Activated CD4-positive, alpha-beta memory T cell treated with anti-CD3 and anti-CD28 coated beads, Interleukin-2, amount 10 ng/mL, durations not matched to agents 7 days and 5 days (primary cell): ENCODE measurements around the gene SCCPDH. TPM values are rescaled to one million over a fixed set of nuclear protein-coding genes. Genes with fewer than 3 reads are reported as not detected.
"Not testable (repeated sequence)": the region's sequence is repeated elsewhere in the genome, so short reads cannot be mapped to it uniquely, and the experiment has no call there.

Experiments
- CTCF ChIA-PET: fragments of 350-600 bp; sonication (Branson Sonifier 250); formaldehyde crosslinking; loops from one replicate; lab custom pipeline; 2021; ENCODE audit warnings: antibody characterized with exemption, inconsistent platforms; lab: Charles Lee
- POLR2A ChIA-PET: fragments of 350-600 bp; sonication (Branson Sonifier 250); formaldehyde crosslinking; loops from one replicate; lab custom pipeline; 2021; ENCODE audit warnings: antibody characterized with exemption; lab: Charles Lee
- DNase-seq: peaks from one replicate; pipeline ENCODE4 v3.0.0-alpha.2; 2020
- H3K27ac Mint-ChIP-seq: one replicate; pipeline ENCODE4 v1.8.0; 2021; ENCODE audit warnings: mild to moderate bottlenecking, mixed read lengths
- H3K27me3 Mint-ChIP-seq: one replicate; pipeline ENCODE4 v1.8.0; 2021; ENCODE audit warnings: mixed read lengths
- H3K36me3 Mint-ChIP-seq: one replicate; pipeline ENCODE4 v1.8.0; 2021; ENCODE audit warnings: low read depth, mixed read lengths
- H3K4me1 Mint-ChIP-seq: one replicate; pipeline ENCODE4 v1.8.0; 2021; ENCODE audit warnings: mixed read lengths
- H3K4me3 Mint-ChIP-seq: one replicate; pipeline ENCODE4 v1.8.0; 2021; ENCODE audit warnings: mild to moderate bottlenecking, mixed read lengths
- H3K9me3 Mint-ChIP-seq: one replicate; pipeline ENCODE4 v1.8.0; 2021; ENCODE audit warnings: mixed read lengths
- total RNA-seq, 2 experiments: library from RNA; stranded (reverse); gene quantifications; one replicate each; pipeline ENCODE4 v1.2.3, GENCODE V29; 2021

SCCPDH gene
- total RNA-seq, 2 experiments from 2014 or later, result 7.7 to 8.1 TPM

DNA sequence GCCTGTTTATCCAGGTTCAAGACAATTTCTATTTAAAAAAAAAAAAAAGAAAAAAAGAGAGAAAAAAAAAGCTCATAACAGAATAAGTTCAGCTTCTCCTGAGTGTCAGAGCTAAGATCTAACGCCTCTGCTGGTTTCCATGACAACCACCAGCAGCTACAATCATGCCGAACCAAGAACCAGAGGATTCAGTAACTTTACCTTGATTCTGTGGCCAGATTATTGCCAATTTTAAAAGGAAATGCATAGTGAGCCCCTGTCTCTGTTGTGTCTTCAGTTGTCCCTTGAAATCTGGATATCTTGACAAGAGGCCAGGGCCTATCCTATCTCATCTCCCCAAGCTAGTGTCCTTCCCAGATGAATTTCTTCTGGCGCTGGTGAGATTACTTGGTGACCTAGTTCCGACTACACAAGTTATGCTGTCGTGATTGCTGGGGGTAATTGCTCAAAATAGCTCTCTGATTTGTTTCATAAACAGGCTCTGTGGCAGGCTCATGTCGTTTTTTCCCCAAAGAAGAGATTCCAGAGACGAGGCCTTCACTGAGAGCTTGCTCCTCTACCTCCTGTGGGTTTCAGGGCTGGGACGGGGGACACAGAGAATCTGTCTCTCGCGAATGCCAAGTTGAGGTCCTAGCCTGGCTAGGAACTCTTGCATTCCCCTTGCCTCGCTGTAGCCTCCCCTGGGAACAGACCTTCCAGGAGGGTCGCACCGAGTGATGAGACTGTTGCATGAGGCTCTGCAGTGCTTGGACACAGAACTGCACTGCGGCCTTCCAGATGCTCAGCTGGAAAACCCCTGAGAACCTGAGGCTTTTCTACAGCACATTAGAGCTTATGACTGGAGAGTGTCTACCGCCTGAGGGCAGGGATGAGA lies 32.4 kb upstream of the SCCPDH start:
- CTCF ChIA-PET, result interaction anchor here (0.7 kb wide), 1 partner anchor 19 kb away, joined by 3 read pairs; no protein-coding TSS in a partner anchor

DNA sequence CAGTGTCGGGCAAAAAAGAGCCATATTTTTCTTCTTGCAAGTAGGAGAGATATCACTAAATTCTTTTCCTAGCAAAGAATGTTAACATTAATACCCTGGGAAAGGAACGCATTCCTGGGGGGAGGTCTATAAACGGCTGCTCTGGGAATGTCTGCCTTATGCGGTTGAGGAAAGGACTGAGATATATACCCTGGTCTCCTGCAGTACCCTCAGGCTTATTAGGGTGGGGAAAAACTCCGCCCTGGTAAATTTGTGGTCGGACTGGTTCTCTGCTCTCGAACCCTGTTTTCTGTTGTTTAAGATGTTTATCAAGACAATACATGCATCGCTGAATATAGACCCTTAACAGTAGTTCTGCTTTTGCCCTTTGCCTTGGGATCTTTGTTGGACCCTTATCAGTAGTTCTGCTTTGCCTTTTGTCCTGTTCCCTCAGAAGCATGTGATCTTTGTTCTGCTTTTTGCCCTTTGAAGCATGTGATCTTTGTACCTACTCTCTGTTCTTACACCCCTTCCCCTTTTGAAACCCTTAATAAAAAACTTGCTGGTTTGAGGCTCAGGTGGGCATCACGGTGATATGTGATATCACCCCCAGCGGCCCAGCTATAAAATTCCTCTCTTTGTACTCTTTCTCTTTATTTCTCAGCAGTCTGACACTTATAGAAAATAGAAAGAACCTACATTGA lies 29.9 kb upstream of the SCCPDH start:
- H3K27me3 Mint-ChIP-seq, POLR2A ChIA-PET, H3K36me3 Mint-ChIP-seq, DNase-seq, H3K4me1 Mint-ChIP-seq, H3K4me3 Mint-ChIP-seq, H3K27ac Mint-ChIP-seq: not testable (repeated sequence)
- H3K9me3 Mint-ChIP-seq, result peaks cover 16% of the 10 kb centered on the region
- CTCF ChIA-PET, result interaction anchor here (0.6 to 1.9 kb wide), 2 partner anchors 196 to 751 kb away, joined by 4 to 5 read pairs; no protein-coding TSS in a partner anchor

More for the DNA sequence above, 32.4 kb upstream of the SCCPDH start:
- no peak for DNase-seq
- no peak overlapping the region for H3K27ac Mint-ChIP-seq
- H3K27me3 Mint-ChIP-seq, result no peaks in the 10 kb centered on the region
- H3K4me3 Mint-ChIP-seq, result no peak overlapping the region
- POLR2A ChIA-PET, result no interaction called here
- peaks cover 5% of the 10 kb centered on the region for H3K36me3 Mint-ChIP-seq
- peaks cover 16% of the 10 kb centered on the region for H3K9me3 Mint-ChIP-seq
- peaks cover 1% of the 10 kb centered on the region for H3K4me1 Mint-ChIP-seq

DNA sequence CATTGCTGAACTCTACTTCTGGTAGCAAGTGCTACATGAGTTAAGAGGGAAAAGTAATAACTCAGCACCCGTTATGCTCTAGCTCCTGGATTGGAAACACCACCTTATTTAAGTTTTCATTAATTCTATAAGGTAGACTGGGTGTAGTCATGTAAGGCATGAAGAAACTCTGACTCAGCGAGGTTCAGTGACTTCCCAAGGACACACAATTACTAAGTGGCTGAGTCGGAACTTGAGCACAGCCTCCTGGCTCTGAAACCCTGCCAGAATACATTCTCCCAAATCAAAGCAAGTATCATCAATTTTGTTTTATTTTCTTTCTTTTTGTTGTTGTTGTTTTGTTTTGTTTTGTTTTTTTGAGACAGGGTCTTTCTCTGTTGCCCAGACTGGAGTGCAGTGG lies 29.1 kb upstream of the SCCPDH start:
- Mint-ChIP-seq H3K4me3 (no peak overlapping the region), H3K9me3 (peaks cover 16% of the 10 kb centered on the region), H3K36me3 (peaks cover 5% of the 10 kb centered on the region), H3K27ac (no peak overlapping the region), H3K27me3 (no peaks in the 10 kb centered on the region), H3K4me1 (peaks cover 6% of the 10 kb centered on the region)
- CTCF ChIA-PET, result interaction anchor here (0.8 to 1.9 kb wide), 2 partner anchors 188 to 197 kb away, joined by 3 to 5 read pairs; partner anchors contain the start of gene SMYD3
- DNase-seq, result no peak
- POLR2A ChIA-PET, result no interaction called here

DNA sequence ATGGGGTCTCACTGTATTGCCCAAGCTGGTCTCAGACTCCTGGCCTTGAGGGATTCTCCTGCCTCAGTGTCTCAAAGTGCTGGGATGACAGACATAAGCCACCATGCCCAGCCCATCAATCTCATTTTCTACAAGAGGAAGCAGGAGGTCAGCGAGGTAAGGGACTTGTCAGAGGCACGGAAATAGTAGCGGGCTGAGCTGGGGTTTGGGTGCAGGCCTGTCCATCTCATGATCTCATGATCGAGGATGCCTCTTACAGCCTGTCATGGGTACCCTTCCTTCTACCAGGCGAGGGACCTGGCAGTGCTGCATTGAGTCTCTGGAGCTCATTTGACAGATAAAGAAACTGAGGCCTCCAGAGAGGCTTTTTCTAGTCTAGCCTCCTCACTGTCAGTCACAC lies 28.5 kb upstream of the SCCPDH start:
- no peak overlapping the region for H3K27ac Mint-ChIP-seq
- POLR2A ChIA-PET, result no interaction called here
- H3K9me3 Mint-ChIP-seq, result peaks cover 16% of the 10 kb centered on the region
- peaks cover 6% of the 10 kb centered on the region for H3K4me1 Mint-ChIP-seq
- no peak for DNase-seq
- peaks cover 5% of the 10 kb centered on the region for H3K36me3 Mint-ChIP-seq
- CTCF ChIA-PET, result interaction anchor here (0.8 to 1.9 kb wide), 3 partner anchors 12 to 197 kb away, joined by 3 to 5 read pairs (median 3); partner anchors contain the start of gene SMYD3
- H3K4me3 Mint-ChIP-seq, result no peak overlapping the region
- H3K27me3 Mint-ChIP-seq, result no peaks in the 10 kb centered on the region

DNA sequence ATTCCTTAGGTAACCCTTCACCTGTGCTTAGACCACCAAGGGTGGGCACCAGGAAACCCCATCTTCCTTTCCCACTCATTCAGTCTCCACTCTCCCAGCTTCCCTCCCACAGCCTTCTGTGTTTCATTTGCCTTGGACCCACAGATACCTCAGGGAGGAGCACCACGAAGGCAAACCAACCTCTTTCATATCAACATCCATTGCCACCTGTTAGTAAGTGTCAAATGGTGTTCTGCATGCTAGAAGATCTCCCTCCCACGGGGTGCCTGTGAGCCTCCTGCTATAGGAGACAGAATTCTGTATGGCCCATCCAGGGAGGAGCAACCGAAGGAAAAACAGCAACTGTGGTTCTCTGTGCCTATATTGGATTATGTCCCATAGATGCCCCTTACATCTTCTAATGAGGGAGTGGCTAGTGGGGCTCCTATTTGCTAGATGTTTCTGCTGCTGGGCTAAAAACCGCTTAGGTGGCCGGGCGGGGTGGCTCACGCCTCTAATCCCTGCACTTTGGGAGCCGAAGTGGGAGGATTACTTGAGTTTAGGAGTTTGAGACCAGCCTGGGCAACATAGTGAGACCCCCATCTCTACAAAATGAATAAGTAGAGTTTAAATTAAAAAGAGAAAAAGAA lies 25.6 kb upstream of the SCCPDH start:
- Mint-ChIP-seq H3K4me1 (peaks cover 6% of the 10 kb centered on the region), H3K4me3 (peak overlapping the region; percentile 0), H3K27ac (no peak overlapping the region), H3K27me3 (no peaks in the 10 kb centered on the region), H3K9me3 (peaks cover 12% of the 10 kb centered on the region), H3K36me3 (no peaks in the 10 kb centered on the region)
- ChIA-PET CTCF (interaction anchor here (1.1 kb wide), 1 partner anchor 201 kb away, joined by 5 read pairs; no protein-coding TSS in a partner anchor), POLR2A (no interaction called here)
- DNase-seq, result no peak

DNA sequence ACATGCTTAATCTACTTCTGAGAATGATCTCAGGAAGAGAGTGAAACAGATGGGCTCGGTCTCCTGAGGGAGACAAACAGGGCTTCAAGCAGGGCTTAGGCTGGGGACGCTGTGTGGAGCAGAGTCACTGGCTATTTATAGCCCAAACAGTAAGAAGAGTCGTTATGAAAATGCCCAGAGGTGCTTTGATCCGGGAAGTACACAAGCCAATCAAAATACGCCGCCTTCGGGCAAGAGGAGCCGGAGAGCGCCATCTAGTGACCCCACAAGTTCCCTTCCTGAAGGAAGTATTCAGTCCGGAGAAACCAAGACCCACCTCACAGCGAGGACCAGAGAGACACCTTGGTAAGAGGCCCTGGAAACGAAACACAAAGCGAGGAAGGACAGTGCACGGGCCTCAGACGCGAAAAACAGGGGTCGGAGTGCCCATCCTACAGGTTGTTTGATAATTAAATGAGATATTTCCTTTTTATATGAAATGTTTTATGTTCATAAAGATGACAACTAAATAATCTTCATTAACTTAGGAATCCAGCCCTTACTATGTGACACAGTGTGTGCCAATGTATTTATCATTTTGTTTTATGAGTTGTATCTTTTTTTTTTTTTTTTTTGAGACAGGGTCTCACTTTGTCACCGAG lies 25.0 kb upstream of the SCCPDH start:
- peak overlapping the region; percentile 0 for H3K4me3 Mint-ChIP-seq
- peak; percentile 87 for DNase-seq
- CTCF ChIA-PET, result interaction anchor here (0.7 to 2.4 kb wide), 5 partner anchors 10 to 616 kb away, joined by 3 to 6 read pairs (median 4); no protein-coding TSS in a partner anchor

DNA sequence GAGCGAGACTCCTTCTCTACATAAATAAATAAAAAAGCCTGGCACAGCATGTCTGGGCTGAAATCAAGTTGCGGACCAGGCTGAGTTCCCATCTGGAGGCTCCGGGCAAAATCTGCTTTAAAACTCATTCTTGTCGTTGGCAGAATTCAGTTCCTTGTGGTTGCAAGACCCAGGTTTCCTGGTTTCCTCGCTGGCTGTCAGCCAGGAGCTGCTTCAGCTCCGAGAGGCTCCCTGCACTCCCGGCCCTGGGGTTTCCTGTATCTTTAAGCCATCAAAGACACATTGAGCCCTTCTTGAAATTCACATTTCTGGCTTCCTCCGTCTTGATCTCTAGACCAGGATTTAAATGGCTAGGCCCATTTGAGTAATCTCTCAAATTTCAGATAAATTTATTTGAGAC lies 20.6 kb upstream of the SCCPDH start:
- POLR2A ChIA-PET, result no interaction called here
- CTCF ChIA-PET, result no interaction called here
- DNase-seq, result no peak
- H3K4me1 Mint-ChIP-seq, result peaks cover 14% of the 10 kb centered on the region
- no peak overlapping the region for H3K4me3 Mint-ChIP-seq
- no peaks in the 10 kb centered on the region for H3K36me3 Mint-ChIP-seq
- H3K27me3 Mint-ChIP-seq, result no peaks in the 10 kb centered on the region
- no peak overlapping the region for H3K27ac Mint-ChIP-seq
- no peaks in the 10 kb centered on the region for H3K9me3 Mint-ChIP-seq

More for the DNA sequence above, 25.0 kb upstream of the SCCPDH start:
- peaks cover 6% of the 10 kb centered on the region for H3K4me1 Mint-ChIP-seq
- H3K27me3 Mint-ChIP-seq, result no peaks in the 10 kb centered on the region
- no peaks in the 10 kb centered on the region for H3K36me3 Mint-ChIP-seq
- POLR2A ChIA-PET, result no interaction called here
- peaks cover 8% of the 10 kb centered on the region for H3K9me3 Mint-ChIP-seq
- H3K27ac Mint-ChIP-seq, result no peak overlapping the region

DNA sequence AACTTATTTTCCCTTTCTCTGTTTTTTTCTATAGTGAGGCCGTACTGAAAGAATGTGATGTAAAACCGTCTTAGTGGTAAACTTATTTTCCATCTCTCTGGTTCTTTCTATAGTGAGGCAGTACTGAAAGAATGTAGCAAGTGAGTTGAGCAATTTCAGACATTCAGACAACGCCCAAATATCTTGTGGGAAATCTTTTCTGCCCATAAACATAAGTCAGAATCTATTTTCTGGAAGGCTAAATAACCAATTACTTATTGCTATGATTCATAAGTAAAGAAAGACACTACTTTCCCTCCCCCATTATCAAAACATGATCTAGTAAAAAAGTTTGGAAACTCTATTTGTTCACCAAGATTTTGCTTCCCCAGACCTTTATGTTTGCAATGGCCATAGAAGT lies 18.8 kb upstream of the SCCPDH start:
- CTCF ChIA-PET, result interaction anchor here (0.7 kb wide), 1 partner anchor 660 kb away, joined by 4 read pairs; no protein-coding TSS in a partner anchor
- no peak overlapping the region for H3K4me3 Mint-ChIP-seq

DNA sequence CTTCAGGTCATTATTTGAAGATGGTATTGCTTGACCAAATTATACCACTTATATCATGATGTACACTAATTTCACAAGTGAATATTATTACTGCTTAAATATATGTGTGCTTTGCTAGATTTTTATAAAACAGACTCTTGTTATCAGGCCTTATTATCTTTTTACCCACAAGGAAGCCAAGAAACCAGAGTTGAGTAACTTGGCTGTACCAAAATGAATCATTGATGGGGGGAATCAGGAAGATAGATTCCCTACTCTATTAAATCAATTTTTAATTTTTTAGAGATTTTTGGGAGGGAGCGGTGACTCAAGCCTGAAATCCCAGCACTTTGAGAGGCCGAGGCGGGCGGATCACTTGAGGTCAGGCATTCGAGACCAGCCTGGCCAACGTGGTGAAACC lies 16.0 kb upstream of the SCCPDH start:
- DNase-seq, result no peak
- peaks cover 17% of the 10 kb centered on the region for H3K4me1 Mint-ChIP-seq
- CTCF ChIA-PET, result interaction anchor here (1.2 to 1.6 kb wide), 2 partner anchors 12 to 19 kb away, joined by 3 read pairs; no protein-coding TSS in a partner anchor
- POLR2A ChIA-PET, result interaction anchor here (1.4 kb wide), 1 partner anchor 23 kb away, joined by 3 read pairs; no protein-coding TSS in a partner anchor
- H3K4me3 Mint-ChIP-seq, result no peak overlapping the region
- H3K27ac Mint-ChIP-seq, result no peak overlapping the region
- H3K27me3 Mint-ChIP-seq, result peaks cover 12% of the 10 kb centered on the region
- peaks cover 19% of the 10 kb centered on the region for H3K9me3 Mint-ChIP-seq
- peaks cover 8% of the 10 kb centered on the region for H3K36me3 Mint-ChIP-seq

More for the DNA sequence above, 18.8 kb upstream of the SCCPDH start:
- H3K4me1 Mint-ChIP-seq, result peaks cover 17% of the 10 kb centered on the region
- H3K36me3 Mint-ChIP-seq, result peaks cover 6% of the 10 kb centered on the region
- H3K9me3 Mint-ChIP-seq, result peaks cover 7% of the 10 kb centered on the region
- peaks cover 3% of the 10 kb centered on the region for H3K27me3 Mint-ChIP-seq
- POLR2A ChIA-PET, result no interaction called here
- no peak for DNase-seq
- H3K27ac Mint-ChIP-seq, result no peak overlapping the region

DNA sequence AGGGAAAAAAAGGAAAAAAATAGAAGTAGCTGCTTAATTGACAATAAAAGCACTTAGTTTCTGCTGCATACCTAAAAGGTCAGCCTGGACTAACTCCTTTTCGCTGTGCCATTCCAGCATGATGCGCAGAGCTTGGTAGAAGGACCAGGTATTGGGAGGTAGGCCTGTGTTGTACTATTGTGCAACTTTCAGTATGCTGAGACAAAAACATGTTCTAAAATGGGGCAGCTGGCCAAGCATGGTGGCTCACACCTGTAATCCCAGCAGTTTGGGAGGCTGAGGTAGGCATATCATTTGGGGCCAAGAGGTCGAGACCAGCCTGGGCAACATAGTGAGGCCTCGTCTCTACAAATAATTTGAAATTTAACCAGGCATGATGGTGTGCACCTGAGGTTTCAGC lies 15.0 kb upstream of the SCCPDH start:
- Mint-ChIP-seq H3K4me3 (no peak overlapping the region), H3K27ac (no peak overlapping the region), H3K36me3 (peaks cover 8% of the 10 kb centered on the region), H3K27me3 (peaks cover 12% of the 10 kb centered on the region), H3K4me1 (peaks cover 17% of the 10 kb centered on the region), H3K9me3 (peaks cover 19% of the 10 kb centered on the region)
- ChIA-PET POLR2A (interaction anchor here (1.4 kb wide), 1 partner anchor 22 kb away, joined by 3 read pairs; no protein-coding TSS in a partner anchor), CTCF (interaction anchor here (1.1 to 1.6 kb wide), 3 partner anchors 19 to 36 kb away, joined by 3 read pairs; no protein-coding TSS in a partner anchor)
- no peak for DNase-seq

DNA sequence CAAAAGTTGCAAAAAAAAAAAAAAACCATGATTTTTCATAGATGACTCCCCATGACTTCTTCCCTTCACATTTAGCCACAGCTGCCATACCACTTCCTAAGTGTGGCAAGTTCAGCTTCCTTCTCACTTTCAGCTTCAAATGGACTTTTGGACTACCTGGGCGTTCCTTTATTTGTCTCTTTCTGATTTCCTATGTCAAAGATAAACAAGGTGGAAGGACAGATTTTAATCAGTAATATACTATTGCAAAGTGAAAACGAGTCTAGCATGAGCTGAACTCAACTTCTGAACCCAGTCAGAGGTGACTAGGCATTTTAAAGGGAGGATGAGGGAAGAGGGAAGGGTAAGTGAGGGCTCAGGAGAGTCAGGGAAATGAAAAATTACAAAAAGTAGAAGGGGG lies 14.4 kb upstream of the SCCPDH start:
- Mint-ChIP-seq H3K27me3 (peaks cover 12% of the 10 kb centered on the region), H3K36me3 (peaks cover 8% of the 10 kb centered on the region), H3K9me3 (peaks cover 19% of the 10 kb centered on the region), H3K27ac (no peak overlapping the region), H3K4me1 (peaks cover 17% of the 10 kb centered on the region), H3K4me3 (no peak overlapping the region)
- POLR2A ChIA-PET, result no interaction called here
- no peak for DNase-seq
- CTCF ChIA-PET, result interaction anchor here (1.1 kb wide), 2 partner anchors 18 to 36 kb away, joined by 3 read pairs; no protein-coding TSS in a partner anchor

DNA sequence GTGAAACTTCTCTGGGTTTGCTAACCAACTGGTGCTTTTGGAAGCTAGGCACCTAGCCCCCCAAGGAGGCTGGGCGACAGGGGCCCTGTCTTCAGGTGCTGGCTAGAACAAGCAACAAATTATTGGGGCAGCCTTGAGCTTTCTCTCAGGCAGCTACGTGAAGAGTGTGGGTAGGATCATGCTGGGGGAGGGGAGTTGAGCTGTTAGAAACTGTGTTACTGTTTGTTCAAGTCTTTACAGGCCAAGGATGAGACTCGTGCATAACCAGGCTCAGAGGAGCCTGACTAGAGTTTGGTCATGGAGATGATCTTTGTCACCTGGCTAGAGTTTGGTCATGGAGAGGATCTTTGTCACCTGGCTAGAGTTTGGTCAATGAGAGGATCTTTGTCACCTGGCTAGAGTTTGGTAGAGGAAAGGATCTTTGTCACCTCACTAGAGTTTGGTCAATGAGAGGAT lies 12.6 kb upstream of the SCCPDH start:
- DNase-seq, result no peak
- H3K4me1 Mint-ChIP-seq, result peaks cover 17% of the 10 kb centered on the region
- ChIA-PET CTCF (no interaction called here), POLR2A (no interaction called here)
- H3K36me3 Mint-ChIP-seq, result peaks cover 8% of the 10 kb centered on the region
- H3K4me3 Mint-ChIP-seq, result no peak overlapping the region
- H3K27ac Mint-ChIP-seq, result no peak overlapping the region
- H3K27me3 Mint-ChIP-seq, result peaks cover 16% of the 10 kb centered on the region
- H3K9me3 Mint-ChIP-seq, result peaks cover 19% of the 10 kb centered on the region
